Cerebellar cortex (tissue), 1 donor: ENCODE results near the gene CSRNP3.

ENCODE experiments used
- DNase-seq: peaks from one replicate; pipeline ENCODE4 v3.0.0-alpha.2; 2015; ENCODE audit warnings: low spot score

The CSRNP3 gene

GRCh38 chr2:165547900-165548299 lies 78.4 kb downstream of the CSRNP3 start:
- DNase-seq, result no peak

- DNase-seq, result no peak
Measured at GRCh38 chr2:165549619-165550018, 80.1 kb downstream of the CSRNP3 start.

GRCh38 chr2:165558832-165559231 lies 89.3 kb downstream of the CSRNP3 start:
- no peak for DNase-seq

- no peak for DNase-seq
Measured at GRCh38 chr2:165560377-165560988, 91.0 kb downstream of the CSRNP3 start.

GRCh38 chr2:165561516-165561915 lies 92.0 kb downstream of the CSRNP3 start:
- DNase-seq, result no peak

GRCh38 chr2:165562233-165562632 lies 92.7 kb downstream of the CSRNP3 start:
- DNase-seq, result no peak

GRCh38 chr2:165563468-165564225 lies 94.1 kb downstream of the CSRNP3 start:
- no peak for DNase-seq

GRCh38 chr2:165566008-165566407 lies 96.5 kb downstream of the CSRNP3 start:
- DNase-seq, result no peak

GRCh38 chr2:165567273-165567672 lies 97.8 kb downstream of the CSRNP3 start:
- DNase-seq, result no peak

- DNase-seq, result no peak
Measured at GRCh38 chr2:165568361-165568760, 98.9 kb downstream of the CSRNP3 start.

GRCh38 chr2:165571477-165571876 lies 102.0 kb downstream of the CSRNP3 start:
- DNase-seq, result no peak

- peak; percentile 56 for DNase-seq
Measured at GRCh38 chr2:165572151-165572550, 102.7 kb downstream of the CSRNP3 start.

- peak; percentile 70 for DNase-seq
Measured at GRCh38 chr2:165573534-165574461, 104.3 kb downstream of the CSRNP3 start.

GRCh38 chr2:165575044-165575615 lies 105.6 kb downstream of the CSRNP3 start:
- DNase-seq, result no peak

- DNase-seq, result no peak
Measured at GRCh38 chr2:165576409-165577154, 107.1 kb downstream of the CSRNP3 start.

- no peak for DNase-seq
Measured at GRCh38 chr2:165582409-165582808, 112.9 kb downstream of the CSRNP3 start.

GRCh38 chr2:165582863-165583506 lies 113.5 kb downstream of the CSRNP3 start:
- DNase-seq, result peak; percentile 89

- DNase-seq, result no peak
Measured at GRCh38 chr2:165584126-165584654, 114.7 kb downstream of the CSRNP3 start.

- no peak for DNase-seq
Measured at GRCh38 chr2:165586019-165586418, 116.5 kb downstream of the CSRNP3 start.

GRCh38 chr2:165587335-165587938 lies 117.9 kb downstream of the CSRNP3 start:
- no peak for DNase-seq
